ENCODE results near the gene SYT8.
"Not testable (repeated sequence)": the region's sequence is repeated elsewhere in the genome, so short reads cannot be mapped to it uniquely, and the experiment has no call there.

SYT8 gene

GRCh38 chr11:1862588-1863351, 28.0 kb downstream of the SYT8 start:
- DNase-seq = no peak

- no peak for DNase-seq
These were observed 28.8 kb downstream of the SYT8 start for GRCh38 chr11:1863352-1864216.

- no peak for DNase-seq
These were observed 29.4 kb downstream of the SYT8 start for GRCh38 chr11:1864231-1864630.

GRCh38 chr11:1864831-1865665, 30.3 kb downstream of the SYT8 start:
- DNase-seq = no peak

GRCh38 chr11:1866226-1866625, 31.4 kb downstream of the SYT8 start:
- no peak for DNase-seq

GRCh38 chr11:1866776-1867175, 32.0 kb downstream of the SYT8 start:
- DNase-seq = no peak

- no peak for DNase-seq
These were observed 32.6 kb downstream of the SYT8 start for GRCh38 chr11:1867381-1867780.

GRCh38 chr11:1868056-1868635, 33.4 kb downstream of the SYT8 start:
- no peak for DNase-seq

- no peak for DNase-seq
These were observed 34.0 kb downstream of the SYT8 start for GRCh38 chr11:1868636-1869291.

GRCh38 chr11:1869427-1870325, 34.9 kb downstream of the SYT8 start:
- no peak for DNase-seq

GRCh38 chr11:1870326-1870696, 35.5 kb downstream of the SYT8 start:
- no peak for DNase-seq

GRCh38 chr11:1870721-1871466, 36.1 kb downstream of the SYT8 start:
- DNase-seq = peak; percentile 75

GRCh38 chr11:1871531-1871930, 36.7 kb downstream of the SYT8 start:
- DNase-seq = no peak

- no peak for DNase-seq
These were observed 37.6 kb downstream of the SYT8 start for GRCh38 chr11:1872267-1872985.

- no peak for DNase-seq
These were observed 38.4 kb downstream of the SYT8 start for GRCh38 chr11:1873048-1873812.

GRCh38 chr11:1873813-1874150, 39.0 kb downstream of the SYT8 start:
- not testable (repeated sequence) for DNase-seq

- DNase-seq = peak; percentile 60
These were observed 39.8 kb downstream of the SYT8 start for GRCh38 chr11:1874441-1875092.

GRCh38 chr11:1875093-1875850, 40.5 kb downstream of the SYT8 start:
- peak; percentile 61 for DNase-seq

Data from activated effector memory CD4-positive, alpha-beta T cell treated with anti-CD3 and anti-CD28 coated beads, Interleukin-2, amount 50 U/mL, for 16 hours (primary cell).